Suprapubic skin (tissue), 4 donors: ENCODE measurements around the gene KLHL29.

Experiments used
- EP300 ChIP-seq: sonication (generic); formaldehyde crosslinking; IDR thresholded peaks from one replicate; pipeline ENCODE4 v1.6.1; 2017; ENCODE audit warnings: antibody characterized with exemption
- POLR2A ChIP-seq, 2 donors: fragments of 450-650 bp; IDR thresholded peaks; one replicate each; pipeline ENCODE4 v1.6.1; 2017; ENCODE audit warnings: antibody characterized with exemption in 2 of 2, mild to moderate bottlenecking in 2 of 2, moderate library complexity in 2 of 2
- POLR2AphosphoS5 ChIP-seq, 3 donors: sonication (generic); formaldehyde crosslinking; IDR thresholded peaks; one replicate each; pipeline ENCODE4 v1.6.1; 2017; ENCODE audit warnings: antibody characterized with exemption in 3 of 3
- TF ChIP-seq, protein P1 (sequence below), 2 donors: fragments of 200-600 bp in 1 of 2; fragments of 450-650 bp in 1 of 2; sonication (generic) in 1 of 2; IDR thresholded peaks; one replicate each; pipeline ENCODE4 v1.5.1; 2016 to 2019; ENCODE audit warnings: antibody characterized with exemption in 2 of 2, mild to moderate bottlenecking in 1 of 2, moderate library complexity in 1 of 2

DNA sequence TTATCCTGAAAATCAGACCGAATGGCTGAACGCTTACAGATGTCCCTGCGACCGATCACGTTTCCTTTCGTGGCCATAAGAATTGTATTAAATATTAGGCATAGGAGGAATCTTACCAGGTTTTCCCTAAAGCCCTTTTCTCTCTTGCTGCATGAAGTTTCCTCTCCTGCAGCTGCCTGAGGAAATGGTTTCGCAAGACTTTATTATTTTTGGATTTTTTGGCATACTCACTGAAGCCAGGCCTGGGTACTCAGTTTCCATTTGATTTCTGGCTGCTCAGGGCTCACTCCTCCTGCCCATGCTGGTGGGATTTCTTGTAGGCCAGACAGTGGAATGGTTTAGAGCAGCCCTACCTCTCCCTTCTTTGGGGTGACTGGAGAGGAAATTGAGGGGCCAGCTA lies 114.0 kb downstream of the KLHL29 start:
- TF ChIP-seq, protein P1, sequence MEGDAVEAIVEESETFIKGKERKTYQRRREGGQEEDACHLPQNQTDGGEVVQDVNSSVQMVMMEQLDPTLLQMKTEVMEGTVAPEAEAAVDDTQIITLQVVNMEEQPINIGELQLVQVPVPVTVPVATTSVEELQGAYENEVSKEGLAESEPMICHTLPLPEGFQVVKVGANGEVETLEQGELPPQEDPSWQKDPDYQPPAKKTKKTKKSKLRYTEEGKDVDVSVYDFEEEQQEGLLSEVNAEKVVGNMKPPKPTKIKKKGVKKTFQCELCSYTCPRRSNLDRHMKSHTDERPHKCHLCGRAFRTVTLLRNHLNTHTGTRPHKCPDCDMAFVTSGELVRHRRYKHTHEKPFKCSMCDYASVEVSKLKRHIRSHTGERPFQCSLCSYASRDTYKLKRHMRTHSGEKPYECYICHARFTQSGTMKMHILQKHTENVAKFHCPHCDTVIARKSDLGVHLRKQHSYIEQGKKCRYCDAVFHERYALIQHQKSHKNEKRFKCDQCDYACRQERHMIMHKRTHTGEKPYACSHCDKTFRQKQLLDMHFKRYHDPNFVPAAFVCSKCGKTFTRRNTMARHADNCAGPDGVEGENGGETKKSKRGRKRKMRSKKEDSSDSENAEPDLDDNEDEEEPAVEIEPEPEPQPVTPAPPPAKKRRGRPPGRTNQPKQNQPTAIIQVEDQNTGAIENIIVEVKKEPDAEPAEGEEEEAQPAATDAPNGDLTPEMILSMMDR (IDR thresholded peaks at IDR 0.05), result no peak
- no peak for TF ChIP-seq EP300
- no peak for TF ChIP-seq POLR2AphosphoS5 (IDR thresholded peaks at IDR 0.05)
- TF ChIP-seq POLR2A (IDR thresholded peaks at IDR 0.05), result no peak
